C1 segment of cervical spinal cord (tissue), 14 donors: ENCODE results near the gene ZNF524.

Experiments
- DNase-seq, 14 donors: peaks; one replicate each; lab custom pipeline; 2025; lab: John Stamatoyannopoulos, UW

Gene ZNF524

DNA sequence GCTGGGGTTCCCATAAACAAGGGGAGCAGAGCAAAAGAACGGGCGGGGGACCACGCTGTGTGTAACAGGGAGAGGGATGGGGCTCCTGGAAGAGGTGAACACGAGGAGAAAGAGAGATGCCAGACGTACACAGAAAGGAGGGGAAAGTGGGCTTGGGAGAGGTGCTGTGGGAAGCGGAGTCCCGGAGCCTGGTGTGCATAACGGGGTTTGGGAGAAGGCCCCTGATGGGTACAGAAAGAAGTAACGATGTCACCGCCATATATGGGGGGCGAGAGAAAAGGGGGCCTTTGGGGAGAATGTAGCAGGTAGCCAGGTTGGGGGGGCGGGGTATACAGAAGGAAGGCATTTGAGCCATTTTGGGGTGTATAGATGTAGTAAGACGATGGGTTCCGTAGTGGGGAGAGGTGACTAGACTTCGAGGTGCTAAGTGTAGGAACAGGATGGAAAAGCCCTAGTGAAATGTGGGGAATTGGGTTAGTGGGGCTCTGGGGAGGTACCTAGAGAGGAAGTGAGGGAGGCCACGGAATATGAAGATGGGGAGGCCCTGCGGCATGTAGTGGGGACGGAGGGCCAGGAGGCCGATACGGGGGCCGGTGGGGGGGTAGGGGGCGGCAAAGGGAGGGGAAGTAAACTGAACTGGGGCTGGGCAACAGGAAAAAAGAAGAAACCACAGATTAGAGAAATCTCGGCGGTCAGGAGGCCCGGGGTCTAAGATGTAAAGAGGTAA lies 41.5 kb downstream of the ZNF524 start:
- DNase-seq, result peak in 2 of 14 donors; percentile 52 to 65

DNA sequence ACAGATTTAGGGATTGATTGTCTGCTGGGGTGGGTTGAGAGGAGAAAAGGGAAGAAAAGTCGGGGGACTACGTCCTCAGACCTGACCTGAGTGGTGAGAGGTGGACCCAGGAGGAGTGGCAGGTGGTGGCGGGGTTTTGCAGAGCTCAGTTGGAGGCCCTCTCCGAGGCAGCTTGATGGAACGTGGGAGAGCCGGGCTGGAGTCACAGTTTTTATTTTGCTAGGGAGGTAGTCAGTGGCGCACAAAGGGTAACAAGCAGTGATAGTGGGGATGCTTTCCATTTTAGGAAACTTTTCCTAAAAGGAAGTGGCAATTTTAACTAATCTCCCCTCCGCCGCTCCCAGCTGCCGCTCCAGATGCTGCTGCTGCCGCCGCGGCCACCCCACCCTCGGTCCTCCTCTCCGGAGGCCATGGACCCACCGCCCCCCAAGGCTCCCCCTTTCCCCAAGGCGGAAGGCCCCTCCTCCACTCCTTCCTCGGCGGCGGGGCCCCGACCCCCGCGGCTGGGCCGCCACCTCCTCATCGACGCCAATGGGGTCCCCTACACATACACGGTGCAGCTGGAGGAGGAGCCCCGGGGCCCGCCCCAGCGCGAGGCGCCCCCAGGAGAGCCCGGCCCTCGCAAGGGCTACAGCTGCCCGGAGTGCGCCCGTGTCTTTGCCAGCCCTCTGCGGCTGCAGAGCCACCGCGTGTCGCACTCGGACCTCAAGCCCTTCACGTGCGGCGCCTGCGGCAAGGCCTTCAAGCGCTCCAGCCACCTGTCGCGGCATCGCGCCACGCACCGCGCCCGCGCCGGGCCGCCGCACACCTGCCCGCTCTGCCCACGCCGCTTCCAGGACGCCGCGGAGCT lies 42.3 kb downstream of the ZNF524 start:
- peak in 2 of 14 donors; percentile 26 to 30 for DNase-seq

DNA sequence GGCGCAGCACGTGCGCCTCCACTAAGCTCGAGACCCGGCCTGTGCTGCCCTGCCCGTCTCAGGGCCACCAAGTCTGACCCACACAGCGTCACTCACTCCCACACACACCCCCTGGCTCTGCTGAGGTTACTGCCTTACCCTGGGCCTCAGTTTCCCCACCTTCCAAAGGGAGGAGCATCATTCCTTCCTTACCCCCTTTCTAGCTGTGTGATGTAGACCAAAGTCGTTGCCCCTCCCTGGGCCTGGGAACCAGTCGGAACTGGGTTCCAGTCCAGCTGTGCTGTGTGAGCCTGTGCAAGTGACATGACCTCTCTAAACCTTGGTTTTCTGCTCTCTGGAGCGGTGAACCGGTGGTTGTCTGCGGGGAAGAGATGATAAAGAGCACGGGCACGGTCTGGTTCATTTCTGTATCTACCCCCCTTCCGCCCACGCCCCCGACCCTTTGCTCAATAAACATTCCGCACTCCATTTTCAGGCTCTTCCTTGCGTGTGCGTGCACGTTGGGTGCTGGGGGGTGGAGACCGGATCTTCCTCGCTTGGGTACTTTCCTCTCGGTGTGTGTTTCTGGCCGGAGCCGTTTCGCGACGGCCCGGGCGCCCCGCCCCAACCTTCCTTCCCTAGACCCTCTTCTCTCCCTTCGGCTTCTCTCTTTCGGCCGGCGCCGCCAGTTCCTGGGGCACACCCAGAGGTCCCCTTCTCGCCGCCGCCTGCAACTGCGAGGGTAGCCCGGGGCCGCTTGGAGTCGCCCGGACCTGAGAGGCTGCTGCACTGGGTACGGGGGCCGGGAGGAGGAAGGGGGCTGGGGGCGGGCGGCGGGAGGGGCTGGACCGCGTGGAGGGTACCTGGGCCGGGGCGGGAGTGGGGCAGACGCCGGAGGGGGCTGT lies 43.2 kb downstream of the ZNF524 start, which contains the start of gene ZNF581:
Gene ZNF581 (plus strand): TSS at position 647 of the 884 bp plus-strand sequence. CDS start 923 bp downstream, outside the sequence.
- peak in 13 of 14 donors; percentile 18 to 78 (median 56) for DNase-seq

DNA sequence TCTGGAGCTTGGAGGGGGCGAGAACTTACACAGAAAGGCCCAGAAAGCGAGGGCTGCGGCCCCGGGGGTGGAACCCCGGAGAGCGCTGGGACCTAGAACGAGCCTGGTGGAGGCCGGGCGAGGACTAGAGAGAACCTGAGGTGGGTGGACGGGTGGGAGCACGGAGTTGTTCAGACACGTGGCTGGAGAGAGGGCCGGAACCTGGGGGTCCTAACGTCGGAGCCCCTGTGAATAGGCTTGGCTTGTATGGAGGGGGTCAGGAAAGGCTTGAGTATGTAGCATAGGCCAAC lies 43.7 kb downstream of the ZNF524 start:
- no peak for DNase-seq

DNA sequence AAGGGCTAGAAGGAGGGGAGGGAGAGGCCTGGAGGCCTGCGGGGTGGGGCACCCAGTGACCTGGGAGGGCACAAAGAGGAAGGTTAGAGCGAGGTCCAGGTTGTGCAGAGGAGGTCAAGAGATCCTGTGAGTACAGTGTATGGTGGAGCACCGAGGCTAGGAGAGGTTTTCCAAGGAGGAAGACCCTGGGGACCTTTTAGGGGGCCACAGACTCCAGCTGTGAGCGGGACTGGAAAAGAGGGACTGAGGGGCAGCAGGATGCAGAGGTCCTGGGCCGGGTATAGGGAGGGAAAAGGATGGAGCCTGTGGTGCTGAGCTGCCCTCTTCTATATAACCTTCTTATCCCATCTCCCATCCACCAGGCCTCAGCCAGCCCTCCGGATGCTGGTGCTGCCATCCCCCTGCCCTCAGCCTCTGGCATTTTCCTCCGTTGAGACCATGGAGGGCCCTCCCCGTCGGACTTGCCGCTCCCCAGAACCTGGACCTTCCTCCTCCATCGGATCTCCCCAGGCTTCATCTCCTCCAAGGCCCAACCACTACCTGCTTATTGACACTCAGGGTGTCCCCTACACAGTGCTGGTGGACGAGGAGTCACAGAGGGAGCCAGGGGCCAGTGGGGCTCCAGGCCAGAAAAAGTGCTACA lies 44.2 kb downstream of the ZNF524 start:
- DNase-seq, result no peak

DNA sequence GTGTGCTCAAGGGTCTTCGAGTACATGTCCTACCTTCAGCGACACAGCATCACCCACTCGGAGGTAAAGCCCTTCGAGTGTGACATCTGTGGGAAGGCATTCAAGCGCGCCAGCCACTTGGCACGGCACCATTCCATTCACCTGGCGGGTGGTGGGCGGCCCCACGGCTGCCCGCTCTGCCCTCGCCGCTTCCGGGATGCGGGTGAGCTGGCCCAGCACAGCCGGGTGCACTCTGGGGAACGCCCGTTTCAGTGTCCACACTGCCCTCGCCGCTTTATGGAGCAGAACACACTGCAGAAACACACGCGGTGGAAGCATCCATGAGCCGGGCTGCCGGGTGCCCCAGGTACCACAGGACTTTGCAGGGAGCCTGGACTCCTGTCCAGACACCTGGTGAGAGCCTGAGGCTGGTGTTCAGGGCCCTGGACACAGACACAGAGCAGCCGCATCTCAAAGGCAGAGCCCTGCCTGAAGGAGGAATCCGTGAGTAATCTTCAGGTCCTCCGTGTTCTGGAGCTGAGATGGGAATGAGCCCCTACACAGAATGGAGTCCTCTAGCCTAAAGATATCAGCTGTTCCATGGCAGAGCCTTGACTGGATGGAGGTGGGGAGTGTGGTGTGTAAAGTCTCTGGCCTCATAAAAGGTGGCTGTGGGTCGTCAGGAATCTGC lies 44.9 kb downstream of the ZNF524 start:
- no peak for DNase-seq

DNA sequence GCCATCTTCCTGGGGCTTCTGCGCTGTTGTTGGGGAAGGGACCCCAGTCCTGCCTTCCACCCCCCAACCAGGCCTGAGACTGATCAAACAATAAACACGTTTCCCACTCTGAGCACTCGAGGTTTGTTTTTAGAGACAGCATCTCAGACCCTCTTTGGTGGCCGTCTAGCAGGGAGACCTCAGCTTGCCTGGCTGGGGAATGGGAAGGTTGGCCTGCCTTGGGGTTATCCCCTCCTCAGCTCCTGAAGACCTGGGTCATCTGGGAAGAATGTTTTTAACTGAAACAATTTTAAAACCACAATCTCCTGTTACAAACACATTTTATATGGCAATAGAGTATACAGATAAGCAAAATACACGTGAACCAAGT lies 45.4 kb downstream of the ZNF524 start:
- DNase-seq, result no peak

DNA sequence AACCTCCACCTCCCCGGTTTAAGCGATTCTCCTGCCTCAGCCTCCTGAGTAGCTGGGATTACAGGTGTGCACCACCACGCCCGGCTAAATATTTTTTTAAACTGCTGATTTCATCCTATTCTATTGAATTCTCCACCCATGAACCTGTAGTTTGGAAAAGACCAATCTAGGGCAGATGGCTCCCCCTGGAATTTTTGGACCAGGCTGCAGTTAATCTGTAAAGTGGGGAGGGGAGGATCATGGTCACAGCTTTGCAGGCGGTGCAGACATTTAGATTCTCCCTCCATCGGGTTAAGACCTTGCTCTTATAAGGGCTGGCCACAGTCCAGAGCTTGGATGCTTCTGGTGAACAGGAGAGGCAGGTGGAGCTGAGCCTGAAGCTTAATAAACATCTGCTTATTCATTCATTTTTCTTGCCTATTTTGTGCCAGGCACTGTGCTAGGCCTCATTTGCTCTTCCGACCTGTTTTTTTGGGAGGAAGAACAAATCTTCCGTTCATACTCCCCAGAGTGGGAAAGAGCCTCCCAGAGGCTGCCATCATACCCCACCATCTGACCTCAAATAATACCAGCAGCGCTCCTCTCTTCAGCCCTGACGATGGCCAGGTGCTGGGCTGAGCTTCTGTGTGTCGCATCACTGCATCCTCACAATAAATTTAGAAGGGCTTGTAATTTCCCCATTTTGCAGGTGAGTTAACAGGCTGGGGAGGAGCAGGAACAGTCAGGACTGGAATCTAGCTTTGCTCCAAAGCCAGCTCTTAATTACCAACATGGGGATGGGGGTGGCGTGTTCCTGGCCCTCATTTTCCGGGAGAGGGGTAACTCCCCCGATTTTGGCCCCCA lies 47.0 kb downstream of the ZNF524 start:
- DNase-seq, result peak in 1 of 14 donors; percentile 41

DNA sequence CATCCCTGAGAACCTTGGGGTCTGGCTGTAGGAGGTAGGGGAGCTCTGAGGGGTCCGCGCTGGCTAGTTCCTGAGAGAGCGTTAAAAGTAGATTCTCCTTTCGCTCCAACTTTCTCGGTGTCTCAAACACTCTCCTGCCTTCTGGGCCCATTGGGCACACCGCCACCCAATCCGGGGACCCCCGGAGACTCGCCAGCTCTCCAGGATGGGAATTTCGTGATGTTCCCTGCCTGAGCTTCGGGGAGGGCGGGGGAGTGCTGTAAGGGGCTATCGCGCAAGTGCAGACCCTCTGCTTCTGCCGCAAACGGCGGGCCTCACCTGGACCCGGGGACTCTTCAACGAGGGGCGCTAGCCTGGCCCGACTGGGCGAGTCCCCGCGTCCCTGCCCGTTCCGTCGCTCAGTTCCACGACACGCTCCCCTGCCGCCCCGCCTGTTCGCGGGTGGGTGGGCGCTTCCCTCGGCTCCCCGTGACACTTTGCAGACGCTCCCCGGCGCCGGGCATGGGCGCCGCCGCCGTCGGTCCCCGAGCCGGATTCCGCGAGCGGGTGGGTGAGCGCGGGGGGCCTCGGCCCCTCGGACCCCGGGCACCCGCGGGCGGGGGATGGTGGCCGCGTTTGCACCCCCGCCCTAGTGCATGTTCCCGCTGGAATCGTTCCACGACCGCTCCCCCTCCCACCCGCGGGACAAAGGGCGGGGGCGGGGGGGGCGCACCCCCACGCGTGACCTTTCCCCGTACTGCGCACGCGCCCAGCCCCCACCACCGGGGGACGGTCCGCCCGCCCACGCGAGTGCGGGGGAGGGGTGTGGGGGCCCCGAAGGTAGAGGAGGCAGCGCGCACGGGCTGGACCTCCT lies 47.9 kb downstream of the ZNF524 start, which contains the start of gene CCDC106:
Gene CCDC106 (plus strand): TSS at position 481 of the 853 bp plus-strand sequence. CDS start 835 bp downstream, outside the sequence.
- peak in 13 of 14 donors; percentile 53 to 89 (median 76) for DNase-seq

DNA sequence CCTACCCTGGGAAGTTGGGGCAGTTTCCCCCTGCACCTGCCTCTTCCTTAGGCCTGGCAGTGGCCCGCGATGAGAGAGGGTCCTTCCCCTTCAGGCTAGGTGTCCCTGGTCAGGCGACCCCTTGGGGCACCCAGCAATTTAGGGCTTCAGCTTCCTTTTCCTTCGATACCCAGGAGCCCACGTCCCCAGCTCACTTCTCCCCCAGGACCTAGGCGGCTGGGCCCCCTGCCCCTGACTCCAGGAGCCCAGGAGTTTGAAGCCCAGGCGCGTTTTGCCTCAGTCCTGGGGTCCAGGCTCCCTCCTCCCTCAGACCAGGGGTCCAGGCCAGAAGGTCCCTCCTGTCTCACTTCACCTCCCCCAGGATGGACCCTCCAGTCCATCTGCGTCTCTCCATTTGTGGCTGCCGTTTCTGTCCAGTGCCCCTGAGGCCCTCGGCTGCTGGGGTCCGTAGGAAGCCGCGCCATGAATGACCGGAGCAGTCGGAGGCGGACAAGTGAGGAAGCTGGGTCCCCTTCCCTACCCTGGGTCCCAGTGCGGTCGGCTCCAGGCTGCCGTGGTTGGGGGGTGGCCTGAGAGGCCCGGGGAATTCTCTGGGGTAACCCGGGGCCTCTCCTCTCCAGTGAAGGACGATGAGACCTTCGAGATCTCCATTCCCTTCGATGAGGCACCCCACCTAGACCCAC lies 48.6 kb downstream of the ZNF524 start:
- no peak for DNase-seq

DNA sequence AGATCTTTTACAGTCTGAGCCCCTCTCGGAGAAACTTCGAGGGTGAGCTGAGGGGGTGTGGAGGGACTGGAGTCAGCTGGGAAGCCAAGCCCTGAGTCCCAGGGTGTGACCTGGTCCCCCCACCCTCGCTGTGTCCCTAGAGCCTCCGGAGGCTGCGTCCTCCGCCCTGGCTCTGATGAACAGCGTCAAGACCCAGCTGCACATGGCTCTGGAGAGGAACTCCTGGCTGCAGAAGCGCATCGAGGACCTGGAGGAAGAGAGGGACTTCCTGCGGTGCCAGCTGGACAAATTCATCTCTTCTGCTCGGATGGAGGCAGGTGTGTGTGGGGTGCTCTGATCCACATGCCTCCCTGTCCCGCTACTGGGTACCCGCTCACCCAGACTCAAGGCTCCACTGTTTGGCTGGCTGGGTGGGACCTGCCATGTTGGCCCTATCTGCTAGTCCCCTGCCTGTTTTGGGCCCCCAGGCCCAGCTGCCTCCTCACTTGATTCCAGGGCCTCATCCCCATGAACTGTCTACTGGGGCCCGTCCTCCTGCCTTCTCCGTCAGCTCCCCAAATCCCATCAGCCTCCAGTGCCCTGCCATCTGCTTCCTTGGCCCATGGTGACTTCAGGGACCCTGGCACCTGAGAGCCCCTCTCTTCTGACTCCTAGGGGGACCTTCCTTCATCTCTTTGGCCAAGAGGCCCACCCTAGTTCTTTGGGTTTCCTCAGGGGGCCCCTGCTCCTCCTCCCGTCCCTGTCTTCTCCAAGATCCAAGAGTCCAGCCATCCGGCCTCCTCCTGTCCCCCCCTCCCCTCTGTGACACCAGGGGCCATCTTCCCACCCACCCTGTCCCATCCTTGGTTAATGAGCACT lies 49.4 kb downstream of the ZNF524 start:
- DNase-seq, result no peak

DNA sequence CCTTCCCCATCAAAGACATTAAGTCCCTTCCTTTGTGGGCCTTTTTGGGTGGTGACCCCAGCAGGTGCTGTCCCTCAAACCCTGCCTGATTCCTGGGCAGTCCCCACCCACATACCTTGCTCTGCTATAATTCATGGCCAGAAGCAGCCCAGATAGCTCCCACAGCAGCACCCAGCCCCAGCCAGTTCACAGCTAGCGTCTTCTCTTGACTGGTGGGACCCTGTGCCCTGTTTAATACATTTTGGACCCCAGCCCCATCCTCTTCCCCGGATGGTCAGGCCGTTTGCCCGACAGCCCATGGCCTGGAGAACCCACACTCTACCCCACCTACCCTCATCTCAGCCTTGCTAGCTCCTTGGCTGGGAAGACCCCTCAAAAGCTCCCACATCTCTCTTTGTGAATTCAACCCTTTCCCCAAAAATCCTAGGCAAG lies 50.1 kb downstream of the ZNF524 start:
- DNase-seq, result no peak

DNA sequence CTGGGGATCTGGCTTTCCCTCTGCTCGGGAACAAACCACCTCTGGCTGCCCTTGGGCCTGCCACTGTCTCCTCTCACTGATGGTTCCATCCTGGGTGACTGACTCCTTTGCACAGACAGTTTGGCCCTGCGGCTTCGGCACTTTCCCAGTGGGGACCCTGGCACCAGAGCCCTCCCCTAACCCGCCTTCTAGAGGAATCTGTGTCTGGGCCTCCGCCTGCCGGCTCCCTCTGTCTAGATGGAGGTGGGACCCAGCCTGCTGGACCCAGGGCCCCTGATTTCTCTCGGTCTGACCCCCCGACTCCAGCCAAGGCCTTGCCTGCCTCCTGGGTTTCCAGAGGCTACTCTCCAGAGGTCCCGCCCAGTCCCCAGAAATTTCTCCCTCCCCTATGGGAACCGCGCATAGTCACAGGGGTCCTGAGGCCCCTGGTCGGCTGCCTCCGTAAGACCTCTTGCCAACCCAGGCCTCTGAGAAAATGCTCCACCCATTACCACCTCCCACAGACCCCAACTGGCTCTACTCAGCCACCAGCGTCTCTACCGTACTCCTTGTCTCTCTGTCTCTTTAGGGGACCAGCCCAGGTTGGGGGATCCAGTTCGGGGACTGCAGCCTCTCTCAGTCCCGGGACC lies 50.6 kb downstream of the ZNF524 start:
- DNase-seq, result no peak

DNA sequence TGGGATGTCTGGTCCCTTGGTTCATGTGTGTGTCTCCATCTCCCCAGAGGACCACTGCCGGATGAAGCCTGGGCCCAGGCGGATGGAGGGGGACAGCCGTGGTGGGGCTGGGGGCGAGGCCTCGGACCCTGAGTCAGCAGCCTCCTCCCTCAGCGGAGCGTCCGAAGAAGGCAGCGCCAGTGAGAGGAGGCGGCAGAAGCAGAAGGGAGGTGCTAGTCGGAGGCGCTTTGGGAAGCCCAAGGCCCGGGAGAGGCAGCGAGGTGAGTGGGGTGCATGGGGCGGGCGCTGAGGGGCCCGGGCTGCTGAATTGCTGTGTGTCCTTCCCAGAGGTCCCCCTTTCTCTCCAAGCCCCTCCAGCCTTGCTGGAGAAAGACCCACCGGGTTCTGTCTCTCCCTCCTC lies 51.1 kb downstream of the ZNF524 start:
- DNase-seq, result no peak

DNA sequence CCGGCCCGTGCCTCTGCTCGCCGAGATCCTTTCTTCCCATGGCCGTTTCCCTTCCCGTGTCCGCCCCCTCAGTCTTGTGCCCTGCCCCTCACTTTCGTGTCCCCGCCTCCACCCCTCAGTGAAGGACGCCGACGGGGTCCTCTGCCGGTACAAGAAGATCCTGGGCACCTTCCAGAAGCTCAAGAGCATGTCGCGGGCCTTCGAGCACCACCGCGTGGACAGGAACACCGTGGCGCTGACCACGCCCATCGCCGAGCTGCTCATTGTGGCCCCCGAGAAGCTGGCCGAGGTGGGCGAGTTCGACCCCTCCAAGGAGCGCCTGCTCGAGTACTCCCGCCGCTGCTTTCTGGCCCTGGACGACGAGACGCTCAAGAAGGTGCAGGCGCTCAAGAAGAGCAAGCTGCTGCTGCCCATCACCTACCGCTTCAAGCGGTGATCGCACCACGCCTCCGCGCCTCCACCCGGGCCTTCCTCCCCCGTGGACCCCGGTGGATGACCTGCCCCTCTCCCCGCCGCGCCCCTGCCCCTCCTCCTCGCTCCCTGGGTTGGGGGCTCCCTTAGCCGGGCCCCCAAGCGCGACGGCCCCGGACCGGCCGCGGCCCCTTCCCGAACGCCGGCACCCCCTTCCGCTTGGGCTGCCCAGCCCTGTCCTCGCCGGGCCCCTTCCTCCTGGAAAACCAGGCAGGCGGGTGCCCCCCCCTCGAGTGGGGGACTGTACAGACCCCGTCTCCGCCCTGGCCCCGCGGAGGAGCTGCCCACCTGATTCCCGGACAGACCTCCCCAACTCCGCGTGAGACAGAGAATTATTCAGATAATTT lies 52.4 kb downstream of the ZNF524 start:
- DNase-seq, result no peak
